ENCODE measurements around the gene RNF135. TPM values are rescaled to one million over a fixed set of nuclear protein-coding genes. Genes with fewer than 3 reads are reported as not detected.

Gene RNF135
- total and polyA plus RNA-seq, 10 of the 15 experiments (the other 5 are each of a cell fraction or from before 2014, with no cell fraction given), result 12.7 to 28.0 (median 18.7) TPM

- SMC1A ChIA-PET (ENCODE audit: uncharacterized antibody, unreplicated experiment), result no interaction called here
- Histone ChIP-seq H4K20me1 (ENCODE audit: control insufficient read depth, insufficient read depth) (no peaks in the 10 kb centered on the region), H3K4me1 (ENCODE audit: control insufficient read depth, insufficient read depth, low read length) (no peaks in the 10 kb centered on the region), H3K4me2 (ENCODE audit: control insufficient read depth, insufficient read depth) (no peak overlapping the region), H2AFZ (ENCODE audit: control insufficient read depth, low read depth, low read length) (no peak overlapping the region), H3K36me3 (ENCODE audit: control insufficient read depth in 2 of 2, insufficient read depth in 2 of 2, low read length in 1 of 2) (peaks cover 0 to 15% of the 10 kb centered on the region in 2 experiments; a peak in 3 of 4 replicates), H3K79me2 (ENCODE audit: control insufficient read depth, insufficient read depth, low read length) (no peaks in the 10 kb centered on the region), H3K9me3 (replicated peaks; ENCODE audit: control insufficient read depth, insufficient read depth, low read length) (no peaks in the 10 kb centered on the region), H3K4me3 (no peak overlapping the region), H3K9ac (ENCODE audit: control insufficient read depth, insufficient read depth, low read length) (no peak overlapping the region), H3K27me3 (replicated peaks in 1 of 2; ENCODE audit: control insufficient read depth in 2 of 2, insufficient read depth in 2 of 2, low read length in 1 of 2) (no peaks in the 10 kb centered on the region), H3K27ac (ENCODE audit: control insufficient read depth, insufficient read depth) (no peak overlapping the region)
- in situ Hi-C loops (cut with MboI), result no loop called here
- FAIRE-seq (no peak), ATAC-seq (no peak), DNase-seq (ENCODE audit: low read depth, low spot score) (no peak)
- POLR2A ChIA-PET, result no interaction called here
- no TSS peak for BruUV-seq (replicated peaks)
- RAD21 ChIA-PET (ENCODE audit: unreplicated experiment), result interaction anchor here (0.5 kb wide), 1 partner anchor 95 kb away, joined by 3 read pairs; no protein-coding TSS in a partner anchor
- WGBS (ENCODE audit: insufficient coverage, insufficient replicate concordance, low lambda C conversion rate, missing lambda C conversion rate), result 93% methylated on average over 5 of the region's 5 CpGs
- CTCF ChIA-PET, result interaction anchor here (1.1 kb wide), 1 partner anchor 219 kb away, joined by 3 read pairs; no protein-coding TSS in a partner anchor
- TF ChIP-seq BCL3 (IDR thresholded peaks at IDR 0.05; ENCODE audit: borderline replicate concordance, insufficient read depth, low read depth, low read length, poor library complexity, severe bottlenecking), result peak; percentile 39
- TF ChIP-seq TCF3 (IDR thresholded peaks at IDR 0.05; ENCODE audit: borderline replicate concordance, insufficient read depth, low read depth, low read length), result no peak
- intact Hi-C loops (cut with micrococcal nuclease; ENCODE audit: unreplicated experiment), result no loop called here
Measured at GRCh38 chr17:30997842-30998241, 27.0 kb downstream of the RNF135 start.

GRCh38 chr17:31002047-31002446 is 31.2 kb downstream of the RNF135 start:
- TF ChIP-seq SMAD1 (IDR thresholded peaks at IDR 0.05; ENCODE audit: low read depth, partially characterized antibody) (no peak), POU2F2 (IDR thresholded peaks at IDR 0.05; ENCODE audit: borderline replicate concordance, low read depth, low read length) (no peak), TCF7 (IDR thresholded peaks at IDR 0.05; ENCODE audit: borderline replicate concordance) (no peak), FOS (IDR thresholded peaks at IDR 0.05; ENCODE audit: borderline replicate concordance, extremely low read depth, insufficient read length) (no peak), IRF3 (IDR thresholded peaks at IDR 0.05) (no peak)
- DNase-seq (ENCODE audit: low read depth, low spot score), result no peak
- no peak overlapping the region for H3K4me2 ChIP-seq (ENCODE audit: control insufficient read depth, insufficient read depth)
- RAD21 ChIA-PET (ENCODE audit: unreplicated experiment), result no interaction called here
- peaks cover 0 to 15% of the 10 kb centered on the region in 2 experiments; a peak in 3 of 4 replicates for H3K36me3 ChIP-seq (ENCODE audit: control insufficient read depth in 2 of 2, insufficient read depth in 2 of 2, low read length in 1 of 2)
- WGBS (ENCODE audit: insufficient coverage, insufficient replicate concordance, low lambda C conversion rate, missing lambda C conversion rate), result 79% methylated on average over 7 of the region's 7 CpGs
- no peak overlapping the region for H3K27ac ChIP-seq (ENCODE audit: control insufficient read depth, insufficient read depth)
- H3K9me3 ChIP-seq (replicated peaks; ENCODE audit: control insufficient read depth, insufficient read depth, low read length), result no peaks in the 10 kb centered on the region
- no peaks in the 10 kb centered on the region for H3K27me3 ChIP-seq (replicated peaks in 1 of 2; ENCODE audit: control insufficient read depth in 2 of 2, insufficient read depth in 2 of 2, low read length in 1 of 2)
- no peak overlapping the region for H2AFZ ChIP-seq (ENCODE audit: control insufficient read depth, low read depth, low read length)
- intact Hi-C loops (cut with micrococcal nuclease; ENCODE audit: unreplicated experiment) (no loop called here), in situ Hi-C loops (cut with MboI) (no loop called here)
- no TSS peak for BruUV-seq (replicated peaks)
- POLR2A ChIA-PET, result interaction anchor here (0.6 kb wide), 1 partner anchor 117 kb away, joined by 5 read pairs; no protein-coding TSS in a partner anchor
- no peaks in the 10 kb centered on the region for H4K20me1 ChIP-seq (ENCODE audit: control insufficient read depth, insufficient read depth)
- H3K79me2 ChIP-seq (ENCODE audit: control insufficient read depth, insufficient read depth, low read length), result no peaks in the 10 kb centered on the region
- SMC1A ChIA-PET (ENCODE audit: uncharacterized antibody, unreplicated experiment), result interaction anchor here (1.7 kb wide), 1 partner anchor 14 kb away, joined by 4 read pairs; no protein-coding TSS in a partner anchor
- no peak for FAIRE-seq
- ATAC-seq, result no peak
- H3K4me1 ChIP-seq (ENCODE audit: control insufficient read depth, insufficient read depth, low read length), result no peaks in the 10 kb centered on the region
- no peak overlapping the region for H3K9ac ChIP-seq (ENCODE audit: control insufficient read depth, insufficient read depth, low read length)
- no peak overlapping the region for H3K4me3 ChIP-seq
- CTCF ChIA-PET, result no interaction called here

Measured in GM12878 (cell line).